Heart right ventricle (tissue), 16 donors: Measurements from ENCODE around the gene PDE3A. TPM values are rescaled to one million over a fixed set of nuclear protein-coding genes. Genes with fewer than 3 reads are reported as not detected.

Experiments used
- ATAC-seq, 8 donors: fragments of 200-7000 bp; cut with Tn5 transposase; one replicate each; pipeline ENCODE4 v1.9.1; 2020; ENCODE audit warnings: mild to moderate bottlenecking in 8 of 8, moderate library complexity in 8 of 8, moderate number of reproducible peaks in 1 of 8
- DNase-seq, 2 donors: peaks; one replicate each; pipeline ENCODE4 v3.0.0-alpha.2; 2020
- H3K27ac ChIP-seq, 10 donors: fragments of 200-600 bp; sonication (generic) in 2 of 10; one replicate each; pipeline versions ENCODE4 v1.5.0 to v1.8.0; 2020 to 2022; ENCODE audit warnings: mild to moderate bottlenecking in 3 of 10
- H3K27me3 ChIP-seq, 7 donors: fragments of 200-600 bp; one replicate each; pipeline ENCODE4 v1.8.0; 2021 to 2022; ENCODE audit warnings: mild to moderate bottlenecking in 2 of 7
- H3K36me3 ChIP-seq, 9 donors: fragments of 200-600 bp; sonication (generic) in 1 of 9; one replicate each; pipeline versions ENCODE4 v1.5.0 to v1.8.0; 2020 to 2022; ENCODE audit warnings: mild to moderate bottlenecking in 2 of 9
- H3K4me1 ChIP-seq, 9 donors: fragments of 200-600 bp; sonication (generic) in 1 of 9; one replicate each; pipeline versions ENCODE4 v1.5.0 to v1.8.0; 2020 to 2022; ENCODE audit warnings: mild to moderate bottlenecking in 4 of 9
- H3K4me3 ChIP-seq, 10 donors: fragments of 200-600 bp; sonication (generic) in 2 of 10; one replicate each; pipeline versions ENCODE4 v1.5.0 to v1.8.0; 2020 to 2022; ENCODE audit warnings: mild to moderate bottlenecking in 7 of 10, moderate library complexity in 2 of 10
- H3K9me3 ChIP-seq, 11 donors: fragments of 200-600 bp in 10 of 11; sonication (generic) in 2 of 11; one replicate each; pipeline versions ENCODE4 v1.5.0 to v1.8.0; 2013 to 2022; ENCODE audit warnings: mild to moderate bottlenecking in 2 of 11, control low read depth in 1 of 11, moderate library complexity in 1 of 11
- WGBS, 2 donors: extraction: QIAGEN DNeasy Blood & Tissue Kit; methylation state at CpG; one replicate each; pipeline ENCODE4 v1.1.7; 2013; ENCODE audit warnings: inconsistent platforms in 1 of 2; 5-methylcytosine and 5-hydroxymethylcytosine counted together
- intact Hi-C, 10 donors: fragments of 100-400 bp; cut with DNase I; formaldehyde crosslinking; loops; one replicate each; pipeline versions ENCODE4 v1.11.1 to v1.14.2; 2022
- polyA plus RNA-seq, 2 donors: library from polyadenylated mRNA; stranded (reverse); fragments of 200-250 nt; gene quantifications; one replicate each; pipeline ENCODE4 v1.2.3, GENCODE V29; 2013
- total RNA-seq, 10 donors: library from RNA; stranded (reverse); fragmentation: NEBNext Ultra II Directional in 3 of 10; extraction: Animal tissue kit (Norgen Biotek cat#: 25700) in 3 of 10; gene quantifications; one replicate each; pipeline versions ENCODE4 v1.2.1 to v1.2.4, GENCODE V29; 2021 to 2023
- TF ChIP-seq, protein P1 (sequence below), 9 donors: fragments of 200-600 bp; sonication (generic) in 2 of 9; IDR thresholded peaks; one replicate each; pipeline versions ENCODE4 v1.5.0 to v1.8.0; 2021 to 2022; ENCODE audit warnings: antibody characterized with exemption in 9 of 9, mild to moderate bottlenecking in 5 of 9, moderate library complexity in 1 of 9
- donor health status: Arrhythmogenic right ventricular cardiomyopathy.
- donor health status: ischemic (EF 13 %, LVEDD 7.1; RV severe dilation, severe dysfunction).
- donor health status: healthy with polysubstance abuse.
- donor health status: DM: no; HTN: yes; CAD: no.
- donor health status: DM: no; HTN: no; CAD: no.
- donor health status: ischemic (EF 25% LVEDD 6.9; RV normal size, moderate dysfunction).
- donor health status: ischemic (EF 25% LVEDD 5.7; RV mildly dilated, moderate dysfunction).
- donor health status: healthy.
- donor health status: DM: yes; HTN: yes; CAD: no.
- donor health status: Ischemic cardiomyopathy.
- donor health status: ischemic (EF 35%, LVEDD 5.7; RV mildly dilated, moderate dysfunction).
- donor health status: nonischemic (EF 11% LVEDD 7.7; RV severe dilation, severe dysfunction).
- donor health status: DM: yes; HTN: yes; CAD: no.
- donor health status: PGD.
- donor health status: ischemic (EF 29% LVEDD 5.4; RV normal size, mild dysfunction).
- donor health status: nonischemic (EF 23%, LVEDD 6.1; RV moderate dilation, normal function).

The PDE3A gene
- total and polyA plus RNA-seq, 12 donors, result 18.8 to 362 (median 209) TPM

DNA sequence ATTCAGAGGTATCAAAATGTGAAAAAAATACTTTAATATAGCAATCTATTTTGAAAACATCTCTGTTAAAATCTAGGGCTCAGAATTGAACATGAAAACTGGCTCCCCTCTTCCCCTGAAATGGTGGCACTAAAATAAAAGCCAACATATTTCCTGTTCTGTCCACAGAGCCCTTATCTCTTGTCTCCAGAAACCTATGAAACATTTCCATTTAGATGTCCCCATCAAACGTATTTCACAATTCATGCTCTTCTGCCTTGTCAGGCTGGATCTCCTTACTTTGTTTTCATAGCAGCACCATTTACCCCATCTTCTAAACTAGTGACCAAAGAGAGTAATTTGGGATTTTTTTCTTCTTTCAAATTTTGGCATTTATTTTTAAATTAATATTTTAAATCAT, 42.4 kb downstream of the PDE3A start:
- 11 to 21% methylated on average over 1 of the region's 1 CpG for WGBS, 2 donors
- DNase-seq, result no peak
- intact Hi-C loops, result no loop called here
- Histone ChIP-seq H3K4me1 (peaks cover 0 to 67% (median 41%) of the 10 kb centered on the region in 9 donors), H3K4me3 (no peak overlapping the region), H3K27me3 (no peaks in the 10 kb centered on the region), H3K36me3 (no peaks in the 10 kb centered on the region), H3K9me3 (no peaks in the 10 kb centered on the region), H3K27ac (peak overlapping the region in 1 of 10 donors; percentile 29)
- no peak for ATAC-seq
- TF ChIP-seq, protein P1, sequence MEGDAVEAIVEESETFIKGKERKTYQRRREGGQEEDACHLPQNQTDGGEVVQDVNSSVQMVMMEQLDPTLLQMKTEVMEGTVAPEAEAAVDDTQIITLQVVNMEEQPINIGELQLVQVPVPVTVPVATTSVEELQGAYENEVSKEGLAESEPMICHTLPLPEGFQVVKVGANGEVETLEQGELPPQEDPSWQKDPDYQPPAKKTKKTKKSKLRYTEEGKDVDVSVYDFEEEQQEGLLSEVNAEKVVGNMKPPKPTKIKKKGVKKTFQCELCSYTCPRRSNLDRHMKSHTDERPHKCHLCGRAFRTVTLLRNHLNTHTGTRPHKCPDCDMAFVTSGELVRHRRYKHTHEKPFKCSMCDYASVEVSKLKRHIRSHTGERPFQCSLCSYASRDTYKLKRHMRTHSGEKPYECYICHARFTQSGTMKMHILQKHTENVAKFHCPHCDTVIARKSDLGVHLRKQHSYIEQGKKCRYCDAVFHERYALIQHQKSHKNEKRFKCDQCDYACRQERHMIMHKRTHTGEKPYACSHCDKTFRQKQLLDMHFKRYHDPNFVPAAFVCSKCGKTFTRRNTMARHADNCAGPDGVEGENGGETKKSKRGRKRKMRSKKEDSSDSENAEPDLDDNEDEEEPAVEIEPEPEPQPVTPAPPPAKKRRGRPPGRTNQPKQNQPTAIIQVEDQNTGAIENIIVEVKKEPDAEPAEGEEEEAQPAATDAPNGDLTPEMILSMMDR (IDR thresholded peaks at IDR 0.05), result no peak

DNA sequence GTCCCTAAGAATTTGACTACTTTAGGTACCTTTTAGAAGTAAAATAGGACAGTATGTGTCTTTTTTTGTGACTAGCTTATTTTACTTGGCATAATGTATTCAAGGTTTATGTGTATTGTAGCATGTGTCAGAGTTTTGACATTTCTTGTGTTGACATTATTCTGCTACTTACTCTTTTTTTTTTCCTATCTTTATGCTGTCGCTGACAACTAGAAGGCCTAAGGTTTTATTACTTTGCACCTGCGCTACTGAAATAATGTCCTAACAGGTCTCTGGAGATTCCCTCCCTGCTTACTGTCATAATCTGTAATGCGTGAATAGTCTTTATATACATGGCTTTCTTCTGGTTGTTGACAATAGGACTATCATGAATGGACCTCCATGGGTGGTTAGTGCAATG, 43.0 kb downstream of the PDE3A start:
- WGBS, 2 donors, result 60 to 63% methylated on average over 3 of the region's 3 CpGs
- no peaks in the 10 kb centered on the region for H3K27me3 ChIP-seq
- TF ChIP-seq, protein P1 (IDR thresholded peaks at IDR 0.05), result no peak
- no peak overlapping the region for H3K4me3 ChIP-seq
- H3K36me3 ChIP-seq, result no peaks in the 10 kb centered on the region
- no peaks in the 10 kb centered on the region for H3K9me3 ChIP-seq
- DNase-seq, result no peak
- intact Hi-C loops, result no loop called here
- H3K27ac ChIP-seq, result no peak overlapping the region
- no peak for ATAC-seq
- peaks cover 0 to 73% (median 41%) of the 10 kb centered on the region in 9 donors for H3K4me1 ChIP-seq

DNA sequence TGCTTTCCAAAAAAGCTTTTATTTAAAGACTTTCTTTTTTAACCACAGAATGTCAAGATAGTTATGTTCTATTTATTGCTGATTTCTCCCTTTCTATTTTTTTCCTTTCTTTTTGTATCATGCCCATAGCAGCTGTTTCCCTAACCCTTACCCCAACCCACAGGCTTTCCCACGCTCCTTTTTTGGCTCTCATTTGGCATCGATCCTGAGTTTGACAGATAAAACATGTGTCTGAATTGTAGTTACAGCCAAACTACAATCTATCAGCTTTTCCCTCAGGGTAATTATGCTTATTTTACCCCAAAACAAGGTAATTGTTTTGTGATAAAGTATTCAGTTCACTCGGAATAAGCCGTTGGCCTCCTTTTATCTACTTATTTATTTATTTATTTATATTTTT, 46.7 kb downstream of the PDE3A start:
- Histone ChIP-seq H3K27me3 (no peaks in the 10 kb centered on the region), H3K4me1 (peaks cover 3 to 85% (median 38%) of the 10 kb centered on the region in 9 donors), H3K4me3 (peak overlapping the region in 4 of 10 donors; percentile 3 to 18 (median 9)), H3K9me3 (no peaks in the 10 kb centered on the region), H3K27ac (peak overlapping the region in 9 of 10 donors; percentile 1 to 63 (median 46)), H3K36me3 (no peaks in the 10 kb centered on the region)
- DNase-seq (peak in 1 of 2 donors; percentile 77), ATAC-seq (peak in 7 of 8 donors; percentile 43 to 76 (median 75))
- TF ChIP-seq, protein P1 (IDR thresholded peaks at IDR 0.05), result no peak
- intact Hi-C loops, result no loop called here
- WGBS, 2 donors, result 3 to 4% methylated on average over 4 of the region's 4 CpGs

DNA sequence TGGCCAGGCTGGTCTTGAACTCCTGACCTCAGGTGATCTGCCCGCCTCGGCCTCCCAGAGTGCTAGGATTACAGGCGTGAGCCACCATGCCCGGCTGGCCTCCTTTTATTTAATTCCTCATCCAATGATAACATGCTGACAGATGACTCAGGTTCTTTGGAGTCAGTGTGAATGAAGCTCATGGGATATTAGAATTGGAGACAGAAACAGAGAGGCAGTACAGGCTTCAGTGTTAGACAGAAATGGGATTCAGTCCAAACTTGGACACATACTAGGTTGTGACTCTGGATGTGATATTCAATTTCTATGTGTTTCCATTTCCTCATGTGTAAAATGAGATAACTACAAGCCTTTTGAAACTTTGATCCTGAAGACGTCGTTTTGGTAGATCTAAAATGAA, 47.3 kb downstream of the PDE3A start:
- TF ChIP-seq, protein P1 (IDR thresholded peaks at IDR 0.05), result no peak
- DNase-seq, result no peak
- peak; percentile 29 to 71 (median 44) for ATAC-seq
- 28 to 41% methylated on average over 6 of the region's 6 CpGs for WGBS, 2 donors
- Histone ChIP-seq H3K36me3 (no peaks in the 10 kb centered on the region), H3K4me3 (peak overlapping the region in 3 of 10 donors; percentile 6 to 18 (median 12)), H3K4me1 (peaks cover 3 to 85% (median 39%) of the 10 kb centered on the region in 9 donors), H3K27ac (peak overlapping the region in 9 of 10 donors; percentile 1 to 63 (median 46)), H3K27me3 (no peaks in the 10 kb centered on the region), H3K9me3 (no peaks in the 10 kb centered on the region)
- intact Hi-C loops, result no loop called here
